HS-27A (cell line): Measurements from ENCODE around the gene EPHA3.

Experiments used
- DNase-seq: peaks from one replicate; pipeline ENCODE4 v3.0.0-alpha.2; 2012; ENCODE audit warnings: low read depth, missing footprints

The EPHA3 gene

DNA sequence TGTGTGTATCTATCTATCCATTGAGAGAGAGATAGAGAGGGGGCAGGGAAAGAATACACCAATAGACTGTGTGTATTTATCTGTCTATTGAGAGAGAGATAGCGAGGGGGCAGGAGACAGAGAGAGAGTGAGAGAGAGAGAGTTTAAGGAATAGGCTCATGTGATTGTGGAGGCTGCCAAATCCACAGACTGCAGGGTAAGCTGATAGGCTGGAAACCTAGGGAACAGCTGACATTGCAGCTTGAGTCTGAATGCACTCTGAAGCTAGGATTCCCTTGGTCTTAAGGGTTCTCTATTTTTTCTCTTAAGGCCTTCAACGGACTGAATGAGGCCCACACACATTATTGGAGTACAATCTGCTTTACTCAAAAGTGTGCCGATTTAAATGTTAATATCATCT is 255.8 kb downstream of the EPHA3 start:
- no peak for DNase-seq

DNA sequence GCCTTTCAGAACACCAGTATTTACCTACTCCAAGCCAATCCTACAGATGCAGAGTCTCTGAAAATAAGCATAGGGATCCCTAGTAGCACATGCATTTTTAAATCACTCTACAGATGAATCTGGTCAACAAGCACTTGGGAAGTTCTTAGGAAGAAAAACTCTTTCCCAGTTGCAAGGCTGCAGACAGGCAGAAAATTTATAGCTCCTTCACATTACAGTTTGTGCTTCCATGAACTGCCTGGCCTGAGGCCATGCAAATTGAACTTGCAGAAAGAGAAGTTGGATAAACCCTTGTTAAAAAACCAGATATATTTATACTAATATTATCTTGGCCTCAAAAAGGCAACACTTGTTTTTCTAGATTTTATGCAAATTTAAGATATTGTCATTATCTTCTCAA is 256.9 kb downstream of the EPHA3 start:
- no peak for DNase-seq

DNA sequence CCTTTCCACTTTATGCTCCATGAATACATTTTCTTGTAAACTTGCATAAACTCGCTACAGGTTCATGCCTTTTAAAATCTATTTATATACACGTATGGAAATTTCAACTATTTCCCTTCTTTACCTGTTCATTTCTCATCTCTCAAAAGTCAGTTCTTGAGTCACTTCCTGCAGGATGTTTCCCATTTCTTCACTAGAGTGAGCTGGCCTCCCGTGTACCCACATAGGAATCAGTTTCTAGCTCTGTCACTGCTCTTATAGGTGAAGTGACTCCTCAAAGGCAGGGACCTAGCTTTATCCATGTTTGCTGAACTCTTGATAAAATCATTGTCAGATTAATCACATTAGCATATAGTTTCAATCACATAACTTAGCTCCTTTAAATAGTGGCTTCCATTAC is 259.7 kb downstream of the EPHA3 start:
- DNase-seq = no peak

DNA sequence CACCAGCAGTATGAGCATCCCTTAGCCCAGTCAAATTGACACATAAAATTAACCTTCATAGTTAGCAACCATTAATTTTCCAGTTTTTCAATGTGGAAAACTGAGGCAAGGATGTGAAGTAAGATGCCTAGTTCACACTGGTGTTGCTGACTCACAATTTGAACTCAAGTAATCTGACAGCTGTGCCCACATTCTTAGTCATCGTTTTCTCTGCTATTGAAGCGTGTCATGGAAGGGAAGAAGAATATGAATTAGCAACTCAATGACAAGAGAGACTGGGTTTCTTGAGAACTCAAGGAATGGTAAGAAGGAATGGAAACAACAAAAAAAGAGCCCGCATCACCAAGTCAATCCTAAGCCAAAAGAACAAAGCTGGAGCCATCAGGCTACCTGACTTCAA is 261.4 kb downstream of the EPHA3 start:
- no peak for DNase-seq

DNA sequence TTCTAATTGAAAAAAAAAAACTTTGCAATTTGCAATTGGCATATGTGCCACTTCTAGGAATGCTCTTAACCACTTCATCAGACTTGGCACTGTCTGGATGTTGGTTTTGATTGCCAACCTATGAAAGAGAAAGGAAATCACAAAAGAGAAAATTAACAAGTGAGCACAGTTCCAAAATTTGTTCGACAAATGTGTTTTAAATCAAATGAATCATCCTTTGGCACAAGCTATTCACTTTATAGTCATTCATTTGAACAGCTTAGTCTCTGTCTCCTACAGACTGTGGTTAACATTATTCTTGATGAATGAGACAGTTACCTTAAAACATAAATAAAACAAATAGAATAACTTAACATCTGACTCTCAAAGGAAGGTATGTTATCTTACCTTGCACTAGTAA is 265.0 kb downstream of the EPHA3 start:
- DNase-seq = no peak

DNA sequence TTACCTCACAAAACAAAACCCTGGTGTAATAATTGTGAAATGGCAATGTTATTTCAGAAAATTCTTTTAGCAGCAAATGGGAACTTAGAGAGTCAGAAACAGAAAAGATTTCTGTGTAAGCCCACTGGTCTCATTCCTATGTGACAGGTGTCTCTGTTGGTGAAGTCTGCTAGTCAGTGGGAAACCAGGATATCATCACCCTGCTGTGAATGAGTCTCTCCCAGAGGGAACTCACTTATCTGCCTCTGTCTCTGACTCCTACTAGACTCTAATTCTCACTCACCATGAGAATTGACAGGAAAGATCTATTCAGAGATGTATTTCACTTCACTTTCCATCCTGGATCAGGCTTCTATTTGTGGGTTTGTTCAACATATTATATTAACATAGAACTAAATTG is 266.0 kb downstream of the EPHA3 start:
- DNase-seq = no peak

DNA sequence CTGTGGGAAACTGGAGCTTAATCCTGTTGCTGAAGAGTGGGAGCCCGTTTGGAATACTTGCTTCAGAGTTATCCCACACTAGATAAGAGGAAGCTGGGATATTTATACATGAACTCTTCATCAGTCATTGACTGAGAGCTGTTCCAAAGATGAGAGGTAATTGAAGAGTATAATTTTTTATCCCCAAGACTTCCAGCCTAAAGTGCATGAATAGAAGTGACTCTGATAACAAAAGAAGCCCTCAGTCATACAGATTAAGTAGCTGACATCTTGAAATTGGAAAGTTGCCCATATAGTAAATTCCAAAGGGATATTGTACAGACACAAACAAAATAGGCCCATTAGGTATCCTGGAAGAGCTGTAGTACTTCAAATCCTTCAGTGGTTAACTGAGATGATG is 268.0 kb downstream of the EPHA3 start:
- DNase-seq = no peak

DNA sequence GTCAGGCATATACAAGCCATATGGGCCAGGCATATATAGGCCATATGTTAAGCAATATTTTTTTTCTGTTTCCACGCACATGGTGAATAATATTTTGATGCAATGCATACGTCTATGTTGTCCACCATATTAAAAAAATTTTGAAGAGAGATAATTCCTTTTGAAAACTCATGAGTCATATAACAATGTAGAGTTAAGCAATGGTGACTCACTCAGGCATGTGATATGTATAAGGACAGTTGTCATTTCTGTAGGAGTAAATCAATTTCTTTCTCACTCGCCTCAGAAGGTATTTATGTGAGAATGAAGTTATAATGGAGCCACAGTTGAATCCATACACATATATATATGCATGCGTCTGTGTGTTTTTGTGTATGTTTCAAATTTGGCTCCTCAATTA is 272.6 kb downstream of the EPHA3 start:
- DNase-seq = no peak

DNA sequence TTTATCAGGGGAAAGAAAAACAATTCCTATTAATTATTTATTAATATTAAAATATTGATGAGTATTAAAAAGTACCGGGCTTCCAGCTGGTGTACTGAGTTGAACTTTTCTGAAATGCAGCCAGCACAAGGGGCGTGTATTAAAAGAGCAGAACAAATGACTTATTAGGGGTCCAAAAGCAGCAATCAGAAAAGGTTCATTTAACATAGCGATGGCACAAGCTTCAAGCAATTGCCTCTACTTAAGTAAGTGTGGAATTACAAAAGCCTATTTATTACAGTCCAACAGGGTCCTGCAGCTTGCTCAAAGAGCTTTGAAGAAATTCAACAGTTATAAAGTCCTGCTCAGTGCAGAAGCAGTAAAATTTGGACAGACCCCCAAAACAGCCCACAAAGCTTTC is 285.6 kb downstream of the EPHA3 start:
- no peak for DNase-seq

DNA sequence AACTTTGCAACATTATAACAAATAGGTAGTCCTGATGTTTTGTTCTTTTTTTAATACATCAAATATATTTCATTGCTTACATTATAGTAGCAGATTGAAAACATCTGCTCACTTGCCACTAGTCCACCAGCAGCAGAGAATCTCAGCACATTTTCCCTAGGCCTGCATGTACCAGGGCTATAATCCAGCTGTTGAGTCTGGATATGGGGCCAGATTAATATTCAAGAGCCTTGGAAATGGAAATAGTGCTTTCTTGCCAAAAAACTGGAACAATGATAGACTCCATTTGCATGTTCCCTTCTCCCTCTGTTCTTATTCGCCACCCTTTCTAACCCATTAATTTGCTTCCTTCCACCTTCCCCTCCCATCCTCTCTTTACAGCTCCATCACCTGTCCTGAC is 288.0 kb downstream of the EPHA3 start:
- no peak for DNase-seq

DNA sequence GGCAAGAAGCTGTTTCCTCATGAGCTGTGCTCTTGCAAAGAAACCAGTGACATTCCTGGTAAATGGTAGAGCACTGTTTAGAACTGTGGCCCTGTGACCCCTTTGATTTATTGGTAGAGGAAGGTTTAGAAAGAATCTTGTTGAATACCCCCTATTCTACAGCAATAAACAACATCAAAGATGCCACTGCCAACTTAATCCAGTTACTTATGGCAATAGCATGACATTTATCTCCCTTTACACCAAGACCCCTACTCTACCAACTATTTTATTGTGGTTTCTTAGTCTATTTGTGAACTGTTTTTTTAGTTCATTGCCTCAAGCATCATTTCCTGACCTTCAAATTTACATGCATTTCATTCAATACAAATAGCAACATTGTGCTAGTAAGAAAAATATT is 288.6 kb downstream of the EPHA3 start:
- no peak for DNase-seq

DNA sequence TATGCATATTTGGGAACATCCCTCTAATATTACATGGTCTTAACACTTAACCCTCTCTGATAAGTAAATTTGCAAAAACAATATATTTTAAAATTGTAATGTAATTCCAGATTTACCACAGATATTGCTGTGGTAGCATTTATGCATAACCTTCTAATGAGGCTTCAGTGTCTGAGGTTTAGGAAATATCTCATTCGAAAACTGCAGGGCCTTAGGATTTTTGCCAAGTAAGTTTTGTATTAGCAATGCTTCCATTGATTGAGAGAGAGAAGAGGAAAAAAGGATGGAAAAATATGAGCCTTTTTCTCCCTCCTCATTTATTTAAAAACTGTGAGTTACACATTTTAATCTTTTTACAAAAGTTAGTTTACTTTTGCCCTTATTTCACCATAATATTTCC is 294.6 kb downstream of the EPHA3 start:
- DNase-seq = no peak

DNA sequence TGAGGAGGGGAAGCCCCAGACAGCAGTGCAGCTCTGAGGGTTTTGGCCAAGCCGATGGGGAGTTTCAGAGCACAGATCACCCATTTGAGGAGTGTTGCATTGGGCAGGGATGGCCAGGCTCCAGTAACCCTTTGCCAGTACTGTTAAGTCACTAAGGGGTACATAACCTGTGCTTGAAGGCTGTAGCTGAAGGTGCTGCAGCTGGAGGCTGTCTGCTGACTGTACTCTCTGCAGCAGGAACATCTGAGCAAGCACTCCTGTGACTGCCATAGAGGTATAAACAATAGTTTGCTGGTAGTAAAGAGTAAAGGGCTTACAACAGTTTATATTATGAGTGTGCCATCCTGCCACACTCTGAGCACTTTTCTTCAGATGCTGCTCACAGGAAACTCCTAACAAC is 297.8 kb downstream of the EPHA3 start:
- DNase-seq = no peak

DNA sequence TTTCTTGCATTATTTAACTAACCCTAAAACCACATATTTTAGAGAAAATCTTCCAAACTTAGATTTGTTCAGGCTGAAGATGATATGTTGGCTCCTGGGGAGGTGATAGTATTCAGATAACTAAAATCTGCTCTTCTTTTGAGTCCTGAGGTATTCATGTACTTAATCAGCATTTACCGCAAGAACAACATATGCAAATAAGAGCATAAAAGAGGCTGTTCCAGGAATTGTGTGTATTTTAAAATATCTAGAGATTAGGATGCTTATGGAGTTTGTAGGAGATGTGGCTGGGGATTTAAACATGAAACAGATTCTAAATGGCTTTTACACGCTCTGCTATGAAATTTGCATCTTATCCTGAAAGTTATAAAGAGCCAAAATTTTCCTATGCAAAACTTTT is 298.2 kb downstream of the EPHA3 start:
- DNase-seq = no peak

DNA sequence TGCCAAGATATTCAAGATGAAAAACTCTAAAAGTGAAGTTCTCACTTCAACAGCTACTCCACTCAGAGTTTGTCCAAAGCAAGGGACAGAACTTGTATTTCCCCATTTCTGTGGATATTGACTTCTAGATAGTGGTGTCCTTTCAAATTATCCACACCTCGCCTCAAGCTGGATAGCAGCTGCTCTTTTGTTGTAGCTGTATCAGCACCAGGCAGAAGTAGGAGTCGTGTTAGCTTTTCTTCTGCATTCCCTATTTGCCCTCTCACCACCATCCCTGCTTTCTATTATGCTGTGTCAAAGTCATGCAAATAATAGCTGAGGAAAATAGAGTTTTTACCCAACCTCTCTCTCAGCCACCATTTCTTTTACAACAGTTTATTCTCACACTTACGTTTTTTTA is 303.8 kb downstream of the EPHA3 start:
- no peak for DNase-seq

DNA sequence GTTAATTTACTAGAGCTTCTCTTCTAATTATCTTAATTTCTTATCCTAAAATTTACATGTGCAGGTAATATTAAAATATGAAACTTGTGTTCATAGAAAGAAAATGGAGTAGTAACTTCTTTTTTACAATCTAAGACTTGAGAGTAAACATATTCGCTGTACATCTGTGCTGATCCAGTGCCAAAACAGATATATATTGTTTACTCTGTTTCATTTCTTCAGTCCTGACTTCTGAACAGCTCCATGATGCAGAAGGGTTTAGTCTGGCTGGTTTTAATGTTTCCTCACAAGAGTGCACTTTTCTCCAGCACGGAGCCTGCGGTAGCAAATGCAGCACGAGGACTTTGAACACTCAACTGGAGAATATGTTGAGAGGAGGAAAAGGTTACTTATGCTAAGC is 306.8 kb downstream of the EPHA3 start:
- DNase-seq = no peak

DNA sequence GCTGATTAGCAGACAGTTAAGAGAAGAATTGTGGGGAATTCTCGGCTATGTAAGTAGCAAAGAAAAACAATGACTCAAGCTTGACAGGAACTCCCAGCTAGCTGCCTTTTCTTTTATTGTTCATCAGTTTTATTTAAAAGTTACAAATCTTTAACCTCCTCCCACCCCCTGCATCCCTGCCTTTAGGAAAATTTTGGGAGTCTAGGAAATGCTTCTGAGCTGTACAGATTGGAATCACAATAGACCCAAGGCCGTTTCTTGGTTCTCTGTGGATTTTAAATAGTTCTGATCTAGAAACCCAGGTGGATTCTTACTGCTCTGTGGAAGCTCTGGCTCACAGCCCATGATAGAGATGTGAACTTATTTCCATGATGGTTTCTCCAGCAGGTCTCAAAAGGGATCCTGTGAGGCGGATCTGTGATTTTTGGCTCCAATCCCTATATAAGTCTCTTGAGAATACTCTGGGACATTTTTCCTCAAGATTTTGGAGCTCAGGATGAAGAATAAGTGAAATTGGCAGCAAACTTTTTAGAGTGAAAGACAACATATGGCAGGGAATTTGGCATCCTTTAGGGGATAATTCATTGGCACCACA is 312.3 kb downstream of the EPHA3 start:
- no peak for DNase-seq

DNA sequence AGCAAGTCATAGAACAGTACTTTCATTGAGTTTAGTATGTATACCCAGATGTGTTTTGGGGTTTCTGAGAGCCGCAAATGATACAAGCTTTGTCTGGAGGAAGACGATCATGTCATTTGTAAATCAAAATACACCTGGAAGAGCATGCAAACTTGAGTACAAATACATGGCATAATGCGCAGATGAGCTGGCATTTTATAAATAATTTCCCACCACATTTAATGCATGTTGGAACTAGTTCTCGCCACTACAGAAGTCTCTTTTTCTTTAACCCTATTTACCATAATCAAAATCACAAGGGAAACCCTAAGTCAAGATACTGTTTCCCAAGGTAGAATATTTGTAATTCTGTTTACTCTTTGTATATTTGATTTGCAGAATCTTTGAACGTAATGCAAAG is 318.6 kb downstream of the EPHA3 start:
- no peak for DNase-seq

DNA sequence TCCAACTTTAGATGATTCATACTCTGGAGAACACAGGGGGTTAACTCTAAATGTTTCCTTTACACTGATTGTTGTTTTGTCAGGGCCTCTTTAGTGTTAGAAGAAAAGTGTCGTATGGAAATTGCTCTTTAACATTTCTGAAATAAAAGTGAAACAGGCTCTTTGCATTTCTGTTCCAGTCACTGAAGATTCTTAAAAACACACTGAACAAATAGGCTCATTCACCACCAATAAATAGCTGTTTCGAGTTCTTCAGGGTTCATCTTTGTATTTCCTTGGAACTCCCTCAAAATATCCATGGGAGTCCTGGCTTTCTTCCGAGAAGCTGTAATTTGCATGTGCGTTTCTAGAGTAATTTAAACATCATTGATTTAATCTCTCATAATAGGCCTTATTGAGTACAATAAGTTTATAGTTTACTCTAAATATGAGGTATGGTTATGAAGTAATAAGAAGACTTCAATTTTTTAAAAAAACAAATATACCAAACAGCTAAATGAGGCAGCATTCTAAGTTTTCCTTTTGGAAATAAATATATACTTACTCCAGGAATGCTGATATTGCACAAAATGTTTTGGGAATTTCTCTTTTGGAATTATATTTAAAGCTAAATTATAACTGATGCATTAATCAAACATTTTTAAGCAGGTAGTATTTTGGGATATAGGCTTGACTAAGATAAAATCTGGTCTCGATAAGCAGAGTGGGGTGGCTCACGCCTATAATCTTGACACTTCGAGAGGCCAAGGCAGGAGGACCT is 327.4 kb downstream of the EPHA3 start:
- DNase-seq = no peak

DNA sequence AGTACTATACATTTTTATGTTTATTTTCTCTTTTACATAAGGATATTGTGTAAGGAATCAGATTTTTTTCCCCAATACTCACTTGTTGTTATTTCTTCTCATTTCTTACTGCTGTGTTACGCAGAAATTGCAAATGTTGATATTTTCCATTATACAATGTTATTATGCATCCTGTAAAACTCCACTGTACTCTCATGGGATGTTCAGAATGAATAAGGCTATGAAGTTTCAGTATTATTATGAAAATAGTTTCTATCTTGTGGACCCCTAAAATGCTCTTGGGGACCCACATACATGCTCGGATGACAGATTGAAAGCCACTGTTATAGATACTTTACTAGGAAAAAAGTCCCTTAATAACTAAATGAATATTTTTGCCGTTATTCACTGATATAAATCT is 329.4 kb downstream of the EPHA3 start:
- no peak for DNase-seq

DNA sequence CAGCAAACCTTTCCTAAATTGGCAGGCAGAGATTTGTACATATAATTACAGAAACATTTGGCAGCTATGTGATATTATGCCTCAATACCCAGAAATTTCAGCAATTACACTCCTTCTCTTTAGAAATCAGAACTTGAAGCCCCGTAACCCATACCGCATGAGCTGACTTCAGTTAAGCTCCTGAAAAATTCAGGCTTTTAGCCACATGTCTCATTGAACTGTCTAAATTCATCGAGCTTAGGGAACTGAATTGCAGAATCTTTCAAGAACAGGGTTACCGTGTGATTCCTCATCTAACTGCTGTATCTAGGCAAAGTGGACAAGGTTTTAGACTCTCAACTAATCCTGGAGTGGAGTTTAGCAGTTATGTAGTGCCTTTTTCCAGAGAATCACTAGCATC is 333.0 kb downstream of the EPHA3 start:
- no peak for DNase-seq

DNA sequence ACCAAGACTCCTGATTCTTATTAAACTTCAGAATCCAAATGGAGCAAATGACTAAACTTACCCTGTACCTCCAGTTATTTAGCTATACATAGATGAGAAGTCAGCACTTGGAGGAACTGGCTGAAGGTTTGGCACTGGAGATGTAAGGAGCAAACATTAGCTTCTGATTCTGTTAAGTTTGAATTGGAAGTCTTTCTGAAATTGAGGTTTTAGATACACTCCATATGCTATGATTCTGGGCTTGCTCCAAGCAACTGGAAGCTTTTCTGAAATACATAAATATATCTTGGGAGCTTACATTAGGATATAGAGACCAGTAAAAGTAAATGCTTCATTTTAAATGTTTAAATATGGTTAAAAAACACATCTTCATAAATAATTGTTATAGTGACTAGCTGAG is 333.7 kb downstream of the EPHA3 start:
- DNase-seq = no peak

DNA sequence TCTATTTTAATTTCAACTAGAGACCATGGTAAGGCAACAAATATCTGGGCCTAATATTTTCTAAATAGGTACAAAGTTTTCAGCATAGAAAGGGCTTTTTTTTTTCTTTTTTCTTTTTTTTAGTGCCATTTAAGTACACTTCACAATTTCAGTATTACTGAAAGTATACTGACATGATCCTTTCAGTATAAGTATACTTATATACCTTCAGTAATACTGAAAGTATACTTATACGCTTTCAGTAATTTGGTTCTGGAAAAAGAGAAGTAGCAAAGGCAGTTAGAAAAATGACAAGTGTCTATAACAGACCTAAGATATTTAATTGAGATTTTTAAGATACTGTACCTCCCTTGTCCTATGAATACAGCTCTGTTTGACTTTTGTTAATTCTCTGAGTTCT is 339.2 kb downstream of the EPHA3 start:
- no peak for DNase-seq

DNA sequence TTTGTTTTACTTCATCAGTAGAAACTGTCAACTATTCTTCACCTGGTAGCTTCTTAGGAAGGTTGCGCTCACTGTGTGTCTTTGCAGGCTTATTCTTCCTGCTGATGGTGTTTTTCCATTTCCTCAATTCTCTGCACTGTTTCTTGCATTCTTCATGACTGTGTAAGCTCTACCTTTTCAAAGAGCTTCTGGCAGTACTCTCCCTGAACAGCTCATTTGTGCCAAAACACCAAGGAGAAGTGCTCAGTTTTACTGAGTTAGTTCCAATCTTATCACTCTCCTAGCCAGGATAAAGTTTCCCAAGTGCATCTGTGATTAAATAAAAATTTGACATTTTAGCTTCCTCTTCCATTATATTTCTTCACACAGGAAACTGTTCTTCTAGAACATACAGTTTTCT is 339.8 kb downstream of the EPHA3 start:
- DNase-seq = no peak
